Keratinocyte (primary cell): ENCODE measurements around the gene TAOK3.

Experiments used
- EZH2 ChIP-seq: IDR thresholded peaks from one replicate; pipeline ENCODE4 v1.6.1; 2012; ENCODE audit warnings: inconsistent platforms, mild to moderate bottlenecking, low read length, moderate library complexity
- TF ChIP-seq, protein P1 (sequence below), 3 experiments: IDR thresholded peaks in 1 of 3; conservative IDR thresholded peaks in 1 of 3; optimal IDR thresholded peaks in 1 of 3; 2 replicates in 2 of 3; 3 replicates in 1 of 3; pipeline versions ENCODE3 to v1.5.1; 2011; ENCODE audit warnings: low read length in 3 of 3, mild to moderate bottlenecking in 3 of 3, moderate library complexity in 2 of 3, control low read depth in 1 of 3, inconsistent platforms in 1 of 3; ENCODE audit not compliant: insufficient read depth in 2 of 3; ENCODE audit errors: extremely low read depth in 1 of 3

DNA sequence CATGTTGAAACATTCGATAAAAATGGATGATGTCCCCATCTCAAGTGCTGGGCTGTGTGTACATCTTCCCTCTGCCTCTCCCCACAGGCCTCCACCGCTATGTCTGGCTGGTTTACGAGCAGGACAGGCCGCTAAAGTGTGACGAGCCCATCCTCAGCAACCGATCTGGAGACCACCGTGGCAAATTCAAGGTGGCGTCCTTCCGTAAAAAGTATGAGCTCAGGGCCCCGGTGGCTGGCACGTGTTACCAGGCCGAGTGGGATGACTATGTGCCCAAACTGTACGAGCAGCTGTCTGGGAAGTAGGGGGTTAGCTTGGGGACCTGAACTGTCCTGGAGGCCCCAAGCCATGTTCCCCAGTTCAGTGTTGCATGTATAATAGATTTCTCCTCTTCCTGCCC, 228.2 kb downstream of the TAOK3 start:
- TF ChIP-seq EZH2 = no peak
- TF ChIP-seq, protein P1, sequence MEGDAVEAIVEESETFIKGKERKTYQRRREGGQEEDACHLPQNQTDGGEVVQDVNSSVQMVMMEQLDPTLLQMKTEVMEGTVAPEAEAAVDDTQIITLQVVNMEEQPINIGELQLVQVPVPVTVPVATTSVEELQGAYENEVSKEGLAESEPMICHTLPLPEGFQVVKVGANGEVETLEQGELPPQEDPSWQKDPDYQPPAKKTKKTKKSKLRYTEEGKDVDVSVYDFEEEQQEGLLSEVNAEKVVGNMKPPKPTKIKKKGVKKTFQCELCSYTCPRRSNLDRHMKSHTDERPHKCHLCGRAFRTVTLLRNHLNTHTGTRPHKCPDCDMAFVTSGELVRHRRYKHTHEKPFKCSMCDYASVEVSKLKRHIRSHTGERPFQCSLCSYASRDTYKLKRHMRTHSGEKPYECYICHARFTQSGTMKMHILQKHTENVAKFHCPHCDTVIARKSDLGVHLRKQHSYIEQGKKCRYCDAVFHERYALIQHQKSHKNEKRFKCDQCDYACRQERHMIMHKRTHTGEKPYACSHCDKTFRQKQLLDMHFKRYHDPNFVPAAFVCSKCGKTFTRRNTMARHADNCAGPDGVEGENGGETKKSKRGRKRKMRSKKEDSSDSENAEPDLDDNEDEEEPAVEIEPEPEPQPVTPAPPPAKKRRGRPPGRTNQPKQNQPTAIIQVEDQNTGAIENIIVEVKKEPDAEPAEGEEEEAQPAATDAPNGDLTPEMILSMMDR (optimal IDR thresholded peaks at IDR 0.05 in 1 of 3, IDR thresholded peaks at IDR 0.05 in 1 of 3, conservative IDR thresholded peaks at IDR 0.05 in 1 of 3; ENCODE audit: extremely low read depth in 1 of 3, insufficient read depth in 2 of 3, low read length in 3 of 3) = no peak
